ENCODE measurements around the gene MBTPS1.

The MBTPS1 gene

GRCh38 chr16:84048871-84049270, 67.9 kb downstream of the MBTPS1 start:
- Histone ChIP-seq H3K27me3 (ENCODE audit: control insufficient read depth in 5 of 5, insufficient read depth in 4 of 5, low read length in 5 of 5) (peaks cover 2 to 8% (median 3%) of the 10 kb centered on the region in 5 donors), H3K4me3 (ENCODE audit: low read depth in 1 of 5, low read length in 5 of 5) (no peak overlapping the region), H3K36me3 (ENCODE audit: control insufficient read depth in 5 of 5, insufficient read depth in 5 of 5, low read length in 5 of 5) (peaks cover 3 to 68% (median 43%) of the 10 kb centered on the region in 5 donors), H3K9me3 (ENCODE audit: control insufficient read depth in 5 of 5, low read length in 5 of 5) (no peaks in the 10 kb centered on the region), H3K9ac (ENCODE audit: low read length in 5 of 5) (no peak overlapping the region), H3K27ac (ENCODE audit: low read depth, low read length) (no peak overlapping the region), H3K4me1 (ENCODE audit: control insufficient read depth in 5 of 5, insufficient read depth in 5 of 5, low read length in 5 of 5) (peaks cover 0 to 4% (median 0%) of the 10 kb centered on the region in 5 donors)

- peaks cover 2 to 14% (median 9%) of the 10 kb centered on the region in 5 donors for H3K27me3 ChIP-seq (ENCODE audit: control insufficient read depth in 5 of 5, insufficient read depth in 4 of 5, low read length in 5 of 5)
- peaks cover 0 to 62% (median 37%) of the 10 kb centered on the region in 5 donors for H3K36me3 ChIP-seq (ENCODE audit: control insufficient read depth in 5 of 5, insufficient read depth in 5 of 5, low read length in 5 of 5)
- no peak overlapping the region for H3K9ac ChIP-seq (ENCODE audit: low read length in 5 of 5)
- H3K27ac ChIP-seq (ENCODE audit: low read depth, low read length), result no peak overlapping the region
- no peaks in the 10 kb centered on the region for H3K9me3 ChIP-seq (ENCODE audit: control insufficient read depth in 5 of 5, low read length in 5 of 5)
- no peak overlapping the region for H3K4me3 ChIP-seq (ENCODE audit: low read depth in 1 of 5, low read length in 5 of 5)
- peaks cover 0 to 6% (median 0%) of the 10 kb centered on the region in 5 donors for H3K4me1 ChIP-seq (ENCODE audit: control insufficient read depth in 5 of 5, insufficient read depth in 5 of 5, low read length in 5 of 5)
These were observed 68.5 kb downstream of the MBTPS1 start for GRCh38 chr16:84048270-84048669.

- Histone ChIP-seq H3K4me1 (ENCODE audit: control insufficient read depth in 5 of 5, insufficient read depth in 5 of 5, low read length in 5 of 5) (peaks cover 0 to 8% (median 0%) of the 10 kb centered on the region in 5 donors), H3K27ac (ENCODE audit: low read depth, low read length) (no peak overlapping the region), H3K9ac (ENCODE audit: low read length in 5 of 5) (no peak overlapping the region), H3K4me3 (ENCODE audit: low read depth in 1 of 5, low read length in 5 of 5) (no peak overlapping the region), H3K27me3 (ENCODE audit: control insufficient read depth in 5 of 5, insufficient read depth in 4 of 5, low read length in 5 of 5) (peaks cover 4 to 20% (median 16%) of the 10 kb centered on the region in 5 donors), H3K9me3 (ENCODE audit: control insufficient read depth in 5 of 5, low read length in 5 of 5) (no peaks in the 10 kb centered on the region), H3K36me3 (ENCODE audit: control insufficient read depth in 5 of 5, insufficient read depth in 5 of 5, low read length in 5 of 5) (peaks cover 0 to 55% (median 31%) of the 10 kb centered on the region in 5 donors)
These were observed 69.1 kb downstream of the MBTPS1 start for GRCh38 chr16:84047626-84048025.

GRCh38 chr16:84047206-84047605, 69.5 kb downstream of the MBTPS1 start:
- Histone ChIP-seq H3K9ac (ENCODE audit: low read length in 5 of 5) (no peak overlapping the region), H3K4me3 (ENCODE audit: low read depth in 1 of 5, low read length in 5 of 5) (no peak overlapping the region), H3K27me3 (ENCODE audit: control insufficient read depth in 5 of 5, insufficient read depth in 4 of 5, low read length in 5 of 5) (peaks cover 4 to 24% (median 19%) of the 10 kb centered on the region in 5 donors), H3K36me3 (ENCODE audit: control insufficient read depth in 5 of 5, insufficient read depth in 5 of 5, low read length in 5 of 5) (peaks cover 0 to 51% (median 27%) of the 10 kb centered on the region in 5 donors), H3K4me1 (ENCODE audit: control insufficient read depth in 5 of 5, insufficient read depth in 5 of 5, low read length in 5 of 5) (peaks cover 0 to 8% (median 0%) of the 10 kb centered on the region in 5 donors), H3K9me3 (ENCODE audit: control insufficient read depth in 5 of 5, low read length in 5 of 5) (no peaks in the 10 kb centered on the region), H3K27ac (ENCODE audit: low read depth, low read length) (no peak overlapping the region)

GRCh38 chr16:84045818-84046470, 70.8 kb downstream of the MBTPS1 start:
- no peaks in the 10 kb centered on the region for H3K9me3 ChIP-seq (ENCODE audit: control insufficient read depth in 5 of 5, low read length in 5 of 5)
- no peak overlapping the region for H3K9ac ChIP-seq (ENCODE audit: low read length in 5 of 5)
- peaks cover 4 to 30% (median 29%) of the 10 kb centered on the region in 5 donors for H3K27me3 ChIP-seq (ENCODE audit: control insufficient read depth in 5 of 5, insufficient read depth in 4 of 5, low read length in 5 of 5)
- H3K4me1 ChIP-seq (ENCODE audit: control insufficient read depth in 5 of 5, insufficient read depth in 5 of 5, low read length in 5 of 5), result peaks cover 0 to 8% (median 0%) of the 10 kb centered on the region in 5 donors
- no peak overlapping the region for H3K4me3 ChIP-seq (ENCODE audit: low read depth in 1 of 5, low read length in 5 of 5)
- H3K36me3 ChIP-seq (ENCODE audit: control insufficient read depth in 5 of 5, insufficient read depth in 5 of 5, low read length in 5 of 5), result peaks cover 0 to 39% (median 25%) of the 10 kb centered on the region in 5 donors
- H3K27ac ChIP-seq (ENCODE audit: low read depth, low read length), result no peak overlapping the region

GRCh38 chr16:84045001-84045817, 71.5 kb downstream of the MBTPS1 start:
- Histone ChIP-seq H3K36me3 (ENCODE audit: control insufficient read depth in 5 of 5, insufficient read depth in 5 of 5, low read length in 5 of 5) (peaks cover 0 to 32% (median 22%) of the 10 kb centered on the region in 5 donors), H3K9ac (ENCODE audit: low read length in 5 of 5) (no peak overlapping the region), H3K27ac (ENCODE audit: low read depth, low read length) (no peak overlapping the region), H3K4me1 (ENCODE audit: control insufficient read depth in 5 of 5, insufficient read depth in 5 of 5, low read length in 5 of 5) (peaks cover 0 to 8% (median 0%) of the 10 kb centered on the region in 5 donors), H3K4me3 (ENCODE audit: low read depth in 1 of 5, low read length in 5 of 5) (no peak overlapping the region), H3K9me3 (ENCODE audit: control insufficient read depth in 5 of 5, low read length in 5 of 5) (no peaks in the 10 kb centered on the region), H3K27me3 (ENCODE audit: control insufficient read depth in 5 of 5, insufficient read depth in 4 of 5, low read length in 5 of 5) (peaks cover 4 to 34% (median 30%) of the 10 kb centered on the region in 5 donors)

GRCh38 chr16:84044118-84044488, 72.6 kb downstream of the MBTPS1 start:
- H3K9me3 ChIP-seq (ENCODE audit: control insufficient read depth in 5 of 5, low read length in 5 of 5), result no peaks in the 10 kb centered on the region
- H3K27ac ChIP-seq (ENCODE audit: low read depth, low read length), result no peak overlapping the region
- peaks cover 0 to 21% (median 11%) of the 10 kb centered on the region in 5 donors for H3K36me3 ChIP-seq (ENCODE audit: control insufficient read depth in 5 of 5, insufficient read depth in 5 of 5, low read length in 5 of 5)
- H3K9ac ChIP-seq (ENCODE audit: low read length in 5 of 5), result no peak overlapping the region
- H3K4me3 ChIP-seq (ENCODE audit: low read depth in 1 of 5, low read length in 5 of 5), result no peak overlapping the region
- H3K27me3 ChIP-seq (ENCODE audit: control insufficient read depth in 5 of 5, insufficient read depth in 4 of 5, low read length in 5 of 5), result peaks cover 4 to 38% (median 34%) of the 10 kb centered on the region in 5 donors
- H3K4me1 ChIP-seq (ENCODE audit: control insufficient read depth in 5 of 5, insufficient read depth in 5 of 5, low read length in 5 of 5), result peaks cover 0 to 8% (median 0%) of the 10 kb centered on the region in 5 donors

GRCh38 chr16:84043486-84044117, 73.1 kb downstream of the MBTPS1 start:
- peaks cover 7 to 41% (median 35%) of the 10 kb centered on the region in 5 donors for H3K27me3 ChIP-seq (ENCODE audit: control insufficient read depth in 5 of 5, insufficient read depth in 4 of 5, low read length in 5 of 5)
- H3K36me3 ChIP-seq (ENCODE audit: control insufficient read depth in 5 of 5, insufficient read depth in 5 of 5, low read length in 5 of 5), result peaks cover 0 to 16% (median 6%) of the 10 kb centered on the region in 5 donors
- H3K4me1 ChIP-seq (ENCODE audit: control insufficient read depth in 5 of 5, insufficient read depth in 5 of 5, low read length in 5 of 5), result peaks cover 0 to 8% (median 0%) of the 10 kb centered on the region in 5 donors
- H3K9ac ChIP-seq (ENCODE audit: low read length in 5 of 5), result no peak overlapping the region
- no peak overlapping the region for H3K27ac ChIP-seq (ENCODE audit: low read depth, low read length)
- H3K4me3 ChIP-seq (ENCODE audit: low read depth in 1 of 5, low read length in 5 of 5), result no peak overlapping the region
- no peaks in the 10 kb centered on the region for H3K9me3 ChIP-seq (ENCODE audit: control insufficient read depth in 5 of 5, low read length in 5 of 5)

- no peak overlapping the region for H3K27ac ChIP-seq (ENCODE audit: low read depth, low read length)
- H3K9ac ChIP-seq (ENCODE audit: low read length in 5 of 5), result no peak overlapping the region
- H3K27me3 ChIP-seq (ENCODE audit: control insufficient read depth in 5 of 5, insufficient read depth in 4 of 5, low read length in 5 of 5), result peaks cover 7 to 41% (median 36%) of the 10 kb centered on the region in 5 donors
- H3K4me1 ChIP-seq (ENCODE audit: control insufficient read depth in 5 of 5, insufficient read depth in 5 of 5, low read length in 5 of 5), result peaks cover 0 to 8% (median 0%) of the 10 kb centered on the region in 5 donors
- no peak overlapping the region for H3K4me3 ChIP-seq (ENCODE audit: low read depth in 1 of 5, low read length in 5 of 5)
- peaks cover 0 to 10% (median under 1%) of the 10 kb centered on the region in 5 donors for H3K36me3 ChIP-seq (ENCODE audit: control insufficient read depth in 5 of 5, insufficient read depth in 5 of 5, low read length in 5 of 5)
- H3K9me3 ChIP-seq (ENCODE audit: control insufficient read depth in 5 of 5, low read length in 5 of 5), result no peaks in the 10 kb centered on the region
These were observed 73.8 kb downstream of the MBTPS1 start for GRCh38 chr16:84042879-84043485.
